ENCODE measurements around the gene UCN.
A peak's percentile ranks its signal among the peaks of the same experiment; 100 is the strongest.
"Not testable (repeated sequence)": the region's sequence is repeated elsewhere in the genome, so short reads cannot be mapped to it uniquely, and the experiment has no call there.

UCN gene

GRCh38 chr2:27308359-27308881, at the start of gene UCN:
TSS of gene UCN (minus strand) at chr2:27308445. CDS start at chr2:27307895, 550 bp downstream.
- DNase-seq (ENCODE audit: low spot score): no peak

GRCh38 chr2:27356382-27357181, 48.3 kb upstream of the UCN start, which contains the start of gene GTF3C2:
TSS of gene GTF3C2 (minus strand) at chr2:27356764. CDS start at chr2:27343554, 13,210 bp downstream.
- peak; percentile 93 for DNase-seq (ENCODE audit: low spot score)

GRCh38 chr2:27356056-27356381, 47.8 kb upstream of the UCN start:
- no peak for DNase-seq (ENCODE audit: low spot score)

- no peak for DNase-seq (ENCODE audit: low spot score)
Observed at GRCh38 chr2:27354597-27354927, 46.3 kb upstream of the UCN start.

- no peak for DNase-seq (ENCODE audit: low spot score)
Observed at GRCh38 chr2:27353762-27354596, 45.7 kb upstream of the UCN start.

- not testable (repeated sequence) for DNase-seq (ENCODE audit: low spot score)
Observed at GRCh38 chr2:27353386-27353761, 45.1 kb upstream of the UCN start.

- no peak for DNase-seq (ENCODE audit: low spot score)
Observed at GRCh38 chr2:27351802-27352598, 43.8 kb upstream of the UCN start.

GRCh38 chr2:27350106-27350693, 42.0 kb upstream of the UCN start:
- DNase-seq (ENCODE audit: low spot score): no peak

GRCh38 chr2:27347641-27348040, 39.4 kb upstream of the UCN start:
- DNase-seq (ENCODE audit: low spot score): no peak

- no peak for DNase-seq (ENCODE audit: low spot score)
Observed at GRCh38 chr2:27336173-27336572, 27.9 kb upstream of the UCN start.

GRCh38 chr2:27335311-27335710, 27.1 kb upstream of the UCN start:
- no peak for DNase-seq (ENCODE audit: low spot score)

- DNase-seq (ENCODE audit: low spot score): no peak
Observed at GRCh38 chr2:27324720-27325119, 16.5 kb upstream of the UCN start.

GRCh38 chr2:27323596-27324285, 15.5 kb upstream of the UCN start:
- DNase-seq (ENCODE audit: low spot score): peak; percentile 19

- DNase-seq (ENCODE audit: low spot score): peak; percentile 92
Observed at GRCh38 chr2:27322766-27323595, 14.7 kb upstream of the UCN start, which contains the start of gene MPV17. TSS of gene MPV17 (minus strand) at chr2:27323097. CDS start at chr2:27322517, 580 bp downstream.

- DNase-seq (ENCODE audit: low spot score): no peak
Observed at GRCh38 chr2:27322301-27322765, 14.1 kb upstream of the UCN start.

GRCh38 chr2:27320958-27321543, 12.8 kb upstream of the UCN start:
- DNase-seq (ENCODE audit: low spot score): peak; percentile 19

- DNase-seq (ENCODE audit: low spot score): not testable (repeated sequence)
Observed at GRCh38 chr2:27319839-27320238, 11.6 kb upstream of the UCN start.

- DNase-seq (ENCODE audit: low spot score): no peak
Observed at GRCh38 chr2:27316655-27317412, 8.6 kb upstream of the UCN start.

- DNase-seq (ENCODE audit: low spot score): no peak
Observed at GRCh38 chr2:27315122-27315521, 6.9 kb upstream of the UCN start.

Measured in hematopoietic multipotent progenitor cell treated with erythropoietin and hydrocortisone succinate and interleukin-3 and kit ligand, for 15 days (in vitro differentiated cells).